ENCODE results near the gene HNRNPA3. TPM values are rescaled to one million over a fixed set of nuclear protein-coding genes. Genes with fewer than 3 reads are reported as not detected.

The HNRNPA3 gene
- total and polyA plus RNA-seq, 2 of the 13 experiments (the other 11 are each of a cell fraction or from before 2014, with no cell fraction given), result 73.3 to 97.7 TPM

- TF ChIP-seq ASH2L (IDR thresholded peaks at IDR 0.05; ENCODE audit: insufficient read length, low read depth, low read length), result no peak
- peak; percentile 93 for TF ChIP-seq ZNF792 (CRISPR knock-in tag; IDR thresholded peaks at IDR 0.05)
- TF ChIP-seq ZNF766 (CRISPR knock-in tag; IDR thresholded peaks at IDR 0.05; ENCODE audit: borderline replicate concordance), result no peak
- TF ChIP-seq NFRKB (IDR thresholded peaks at IDR 0.05), result no peak
- TF ChIP-seq, protein P1, sequence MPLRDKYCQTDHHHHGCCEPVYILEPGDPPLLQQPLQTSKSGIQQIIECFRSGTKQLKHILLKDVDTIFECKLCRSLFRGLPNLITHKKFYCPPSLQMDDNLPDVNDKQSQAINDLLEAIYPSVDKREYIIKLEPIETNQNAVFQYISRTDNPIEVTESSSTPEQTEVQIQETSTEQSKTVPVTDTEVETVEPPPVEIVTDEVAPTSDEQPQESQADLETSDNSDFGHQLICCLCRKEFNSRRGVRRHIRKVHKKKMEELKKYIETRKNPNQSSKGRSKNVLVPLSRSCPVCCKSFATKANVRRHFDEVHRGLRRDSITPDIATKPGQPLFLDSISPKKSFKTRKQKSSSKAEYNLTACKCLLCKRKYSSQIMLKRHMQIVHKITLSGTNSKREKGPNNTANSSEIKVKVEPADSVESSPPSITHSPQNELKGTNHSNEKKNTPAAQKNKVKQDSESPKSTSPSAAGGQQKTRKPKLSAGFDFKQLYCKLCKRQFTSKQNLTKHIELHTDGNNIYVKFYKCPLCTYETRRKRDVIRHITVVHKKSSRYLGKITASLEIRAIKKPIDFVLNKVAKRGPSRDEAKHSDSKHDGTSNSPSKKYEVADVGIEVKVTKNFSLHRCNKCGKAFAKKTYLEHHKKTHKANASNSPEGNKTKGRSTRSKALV (CRISPR knock-in tag; IDR thresholded peaks at IDR 0.05), result no peak
- TF ChIP-seq, protein P2, sequence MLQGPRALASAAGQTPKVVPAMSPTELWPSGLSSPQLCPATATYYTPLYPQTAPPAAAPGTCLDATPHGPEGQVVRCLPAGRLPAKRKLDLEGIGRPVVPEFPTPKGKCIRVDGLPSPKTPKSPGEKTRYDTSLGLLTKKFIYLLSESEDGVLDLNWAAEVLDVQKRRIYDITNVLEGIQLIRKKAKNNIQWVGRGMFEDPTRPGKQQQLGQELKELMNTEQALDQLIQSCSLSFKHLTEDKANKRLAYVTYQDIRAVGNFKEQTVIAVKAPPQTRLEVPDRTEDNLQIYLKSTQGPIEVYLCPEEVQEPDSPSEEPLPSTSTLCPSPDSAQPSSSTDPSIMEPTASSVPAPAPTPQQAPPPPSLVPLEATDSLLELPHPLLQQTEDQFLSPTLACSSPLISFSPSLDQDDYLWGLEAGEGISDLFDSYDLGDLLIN (CRISPR knock-in tag; IDR thresholded peaks at IDR 0.05; ENCODE audit: borderline replicate concordance), result no peak
- no peak for TF ChIP-seq IKZF1 (IDR thresholded peaks at IDR 0.05)
- peak; percentile 87 for TF ChIP-seq JUN (CRISPR knock-in tag; IDR thresholded peaks at IDR 0.05)
- peak; percentile 97 for TF ChIP-seq HDAC2 (CRISPR knock-in tag; IDR thresholded peaks at IDR 0.05)
- TF ChIP-seq ZNF281 (CRISPR knock-in tag; IDR thresholded peaks at IDR 0.05; ENCODE audit: borderline replicate concordance), result peak; percentile 51; the same call in 1 of the 2 replicates
- no peak for TF ChIP-seq KLF15 (CRISPR knock-in tag; IDR thresholded peaks at IDR 0.05; ENCODE audit: borderline replicate concordance)
- TF ChIP-seq MAFF (IDR thresholded peaks at IDR 0.05; ENCODE audit: low read depth, low read length), result no peak
- no peak for TF ChIP-seq MZF1 (CRISPR knock-in tag; IDR thresholded peaks at IDR 0.05; ENCODE audit: borderline replicate concordance)
- TF ChIP-seq ZFAT (CRISPR knock-in tag; conservative IDR thresholded peaks at IDR 0.05), result no peak
- no peak for TF ChIP-seq CSRNP2 (CRISPR knock-in tag; conservative IDR thresholded peaks at IDR 0.05; ENCODE audit: low read depth)
- TF ChIP-seq TFDP2 (CRISPR knock-in tag; IDR thresholded peaks at IDR 0.05), result peak; percentile 60
- TF ChIP-seq, protein P3, sequence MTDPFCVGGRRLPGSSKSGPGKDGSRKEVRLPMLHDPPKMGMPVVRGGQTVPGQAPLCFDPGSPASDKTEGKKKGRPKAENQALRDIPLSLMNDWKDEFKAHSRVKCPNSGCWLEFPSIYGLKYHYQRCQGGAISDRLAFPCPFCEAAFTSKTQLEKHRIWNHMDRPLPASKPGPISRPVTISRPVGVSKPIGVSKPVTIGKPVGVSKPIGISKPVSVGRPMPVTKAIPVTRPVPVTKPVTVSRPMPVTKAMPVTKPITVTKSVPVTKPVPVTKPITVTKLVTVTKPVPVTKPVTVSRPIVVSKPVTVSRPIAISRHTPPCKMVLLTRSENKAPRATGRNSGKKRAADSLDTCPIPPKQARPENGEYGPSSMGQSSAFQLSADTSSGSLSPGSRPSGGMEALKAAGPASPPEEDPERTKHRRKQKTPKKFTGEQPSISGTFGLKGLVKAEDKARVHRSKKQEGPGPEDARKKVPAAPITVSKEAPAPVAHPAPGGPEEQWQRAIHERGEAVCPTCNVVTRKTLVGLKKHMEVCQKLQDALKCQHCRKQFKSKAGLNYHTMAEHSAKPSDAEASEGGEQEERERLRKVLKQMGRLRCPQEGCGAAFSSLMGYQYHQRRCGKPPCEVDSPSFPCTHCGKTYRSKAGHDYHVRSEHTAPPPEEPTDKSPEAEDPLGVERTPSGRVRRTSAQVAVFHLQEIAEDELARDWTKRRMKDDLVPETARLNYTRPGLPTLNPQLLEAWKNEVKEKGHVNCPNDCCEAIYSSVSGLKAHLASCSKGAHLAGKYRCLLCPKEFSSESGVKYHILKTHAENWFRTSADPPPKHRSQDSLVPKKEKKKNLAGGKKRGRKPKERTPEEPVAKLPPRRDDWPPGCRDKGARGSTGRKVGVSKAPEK (CRISPR knock-in tag; IDR thresholded peaks at IDR 0.05; ENCODE audit: borderline replicate concordance), result peak; percentile 63; the same call in 1 of the 2 replicates
Observed at GRCh38 chr2:177187631-177188312, 24.8 kb upstream of the HNRNPA3 start (continued).

All from HepG2 (cell line).